Measurements from ENCODE around the gene COLEC12.

The COLEC12 gene

DNA sequence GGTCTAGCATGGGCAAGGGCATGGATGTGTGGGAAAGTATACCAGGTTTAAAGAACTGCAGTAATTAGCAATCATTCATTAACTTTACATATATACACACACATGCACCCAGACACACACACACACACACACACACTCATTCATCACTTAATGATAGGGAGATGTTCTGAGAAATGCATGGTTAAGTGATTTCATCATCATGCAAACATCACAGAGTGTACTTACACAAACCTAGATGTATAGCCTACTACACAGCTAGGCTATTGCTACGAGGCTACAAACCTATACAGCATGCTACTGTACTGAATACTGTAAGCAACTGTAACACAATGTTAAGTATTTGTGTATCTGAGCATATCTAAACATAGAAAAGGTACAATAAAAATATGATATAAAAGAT lies 83.6 kb downstream of the COLEC12 start:
- Histone ChIP-seq H3K4me1 (ENCODE audit: control insufficient read depth, insufficient read depth, low read length) (peaks cover 6% of the 10 kb centered on the region), H3K4me3 (ENCODE audit: low read depth, low read length) (no peak overlapping the region), H3K9me3 (ENCODE audit: control insufficient read depth, insufficient read depth, low read depth, low read length) (no peaks in the 10 kb centered on the region; the same call in 1 of the 2 replicates), H3K27ac (ENCODE audit: extremely low read depth, low read depth, low read length) (no peak overlapping the region), H3K36me3 (ENCODE audit: control insufficient read depth in 2 of 2, insufficient read depth in 1 of 2, low read length in 2 of 2) (no peaks in the 10 kb centered on the region)
- CTCF ChIA-PET, result no interaction called here
- no peak for TF ChIP-seq ZNF561 (tag by site-specific recombination; IDR thresholded peaks at IDR 0.05; ENCODE audit: borderline replicate concordance)
- TF ChIP-seq, protein P1, sequence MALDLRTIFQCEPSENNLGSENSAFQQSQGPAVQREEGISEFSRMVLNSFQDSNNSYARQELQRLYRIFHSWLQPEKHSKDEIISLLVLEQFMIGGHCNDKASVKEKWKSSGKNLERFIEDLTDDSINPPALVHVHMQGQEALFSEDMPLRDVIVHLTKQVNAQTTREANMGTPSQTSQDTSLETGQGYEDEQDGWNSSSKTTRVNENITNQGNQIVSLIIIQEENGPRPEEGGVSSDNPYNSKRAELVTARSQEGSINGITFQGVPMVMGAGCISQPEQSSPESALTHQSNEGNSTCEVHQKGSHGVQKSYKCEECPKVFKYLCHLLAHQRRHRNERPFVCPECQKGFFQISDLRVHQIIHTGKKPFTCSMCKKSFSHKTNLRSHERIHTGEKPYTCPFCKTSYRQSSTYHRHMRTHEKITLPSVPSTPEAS (tag by site-specific recombination; IDR thresholded peaks at IDR 0.05), result 0 out of 2 replicates have a peak, but pooled peaks have one; percentile 23
- POLR2A ChIA-PET, result no interaction called here

DNA sequence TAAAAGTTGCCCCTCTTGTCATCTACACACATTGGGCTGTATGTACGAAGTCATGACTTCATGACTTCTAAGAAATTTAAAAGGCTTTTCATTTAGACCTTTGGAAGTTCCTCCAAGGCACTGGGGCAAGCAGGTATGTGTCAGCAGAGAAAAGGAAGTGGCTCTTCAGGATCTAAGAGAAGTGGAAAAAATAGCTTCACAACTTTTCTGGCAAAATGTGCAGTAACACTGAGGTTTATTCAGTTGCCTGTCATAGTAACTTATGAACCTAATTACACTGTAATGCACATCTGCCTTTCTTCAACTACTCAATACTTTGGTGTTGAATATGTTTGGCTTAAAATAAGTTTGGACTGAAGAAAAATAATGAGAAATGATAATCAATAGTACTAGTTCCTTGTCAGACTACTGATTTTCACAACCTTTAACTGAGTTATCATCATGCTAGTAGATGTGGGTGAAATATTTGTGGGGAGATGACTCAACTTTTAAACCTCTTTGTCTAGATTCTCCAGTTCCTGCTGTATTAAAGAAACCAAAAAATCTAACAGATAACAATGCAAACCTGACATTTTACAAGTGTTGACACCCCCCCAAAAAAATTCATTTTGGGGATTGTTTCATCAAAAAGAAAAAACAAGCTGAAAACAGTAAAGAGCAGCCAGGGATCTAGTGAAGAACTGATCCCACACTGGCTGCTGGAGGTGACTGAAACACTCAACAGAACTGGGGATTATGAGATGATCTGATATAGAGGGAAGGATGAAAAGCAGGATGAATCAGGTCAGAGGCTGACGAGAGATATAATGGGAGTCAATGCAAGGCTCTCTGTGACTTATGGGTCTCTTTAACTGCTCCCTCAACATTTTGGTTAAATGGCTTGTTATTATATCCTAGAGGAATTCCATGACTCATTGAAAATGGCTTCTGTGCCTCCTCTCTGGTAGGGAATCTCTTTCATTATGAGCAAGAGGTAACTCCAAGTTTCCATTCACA lies 84.6 kb downstream of the COLEC12 start:
- CTCF ChIA-PET, result interaction anchor here (0.6 kb wide), 1 partner anchor 181 kb away, joined by 3 read pairs; no protein-coding TSS in a partner anchor
- no peak overlapping the region for H3K4me3 ChIP-seq (ENCODE audit: low read depth, low read length)
- POLR2A ChIA-PET, result no interaction called here
- no peaks in the 10 kb centered on the region for H3K36me3 ChIP-seq (ENCODE audit: control insufficient read depth in 2 of 2, insufficient read depth in 1 of 2, low read length in 2 of 2)
- peaks cover 2% of the 10 kb centered on the region; the same call in 1 of the 2 replicates for H3K4me1 ChIP-seq (ENCODE audit: control insufficient read depth, insufficient read depth, low read length)
- H3K9me3 ChIP-seq (ENCODE audit: control insufficient read depth, insufficient read depth, low read depth, low read length), result no peaks in the 10 kb centered on the region; the same call in 1 of the 2 replicates
- TF ChIP-seq ZNF335 (tag by site-specific recombination; conservative IDR thresholded peaks at IDR 0.05), result no peak
- no peak for TF ChIP-seq ZFP3 (tag by site-specific recombination; IDR thresholded peaks at IDR 0.05; ENCODE audit: low read depth)
- TF ChIP-seq ZNF837 (tag by site-specific recombination; IDR thresholded peaks at IDR 0.05), result no peak
- no peak for TF ChIP-seq KLF16 (tag by site-specific recombination; IDR thresholded peaks at IDR 0.05)
- peak; percentile 39 for TF ChIP-seq SP7 (tag by site-specific recombination; IDR thresholded peaks at IDR 0.05)
- TF ChIP-seq ZFP37 (tag by site-specific recombination; IDR thresholded peaks at IDR 0.05), result no peak
- 0 out of 2 replicates have a peak, but pooled peaks have one; percentile 28 for TF ChIP-seq ZEB2 (tag by site-specific recombination; IDR thresholded peaks at IDR 0.05)
- no peak for TF ChIP-seq ZNF324 (tag by site-specific recombination; IDR thresholded peaks at IDR 0.05)
- TF ChIP-seq ZNF558 (tag by site-specific recombination; IDR thresholded peaks at IDR 0.05), result 0 out of 2 replicates have a peak, but pooled peaks have one; percentile 25
- TF ChIP-seq ZNF366 (tag by site-specific recombination; conservative IDR thresholded peaks at IDR 0.05), result 0 out of 2 replicates have a peak, but pooled peaks have one; percentile 20
- peak; percentile 87 for TF ChIP-seq ZNF677 (tag by site-specific recombination; IDR thresholded peaks at IDR 0.05)
- no peak overlapping the region for H3K27ac ChIP-seq (ENCODE audit: extremely low read depth, low read depth, low read length)

DNA sequence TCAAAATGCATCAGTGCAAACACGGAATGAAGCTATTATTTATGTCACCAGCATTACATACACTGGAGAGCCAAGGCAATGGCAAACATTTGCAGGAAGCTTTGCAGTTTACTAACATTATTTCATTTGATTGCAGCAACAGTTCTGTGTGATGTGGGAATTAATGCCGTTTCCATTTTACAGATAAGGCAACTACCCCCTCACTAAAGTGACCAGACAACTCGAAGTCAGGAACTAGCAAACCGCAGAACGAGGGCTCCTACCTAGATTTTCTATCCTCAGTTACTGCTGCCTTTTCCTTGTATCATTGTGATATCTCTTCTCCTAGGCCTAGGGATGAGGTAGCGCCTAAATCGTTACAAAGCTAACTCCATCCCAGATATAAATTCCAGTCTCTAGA lies 85.5 kb downstream of the COLEC12 start:
- Histone ChIP-seq H3K4me1 (ENCODE audit: control insufficient read depth, insufficient read depth, low read length) (no peaks in the 10 kb centered on the region), H3K27ac (ENCODE audit: extremely low read depth, low read depth, low read length) (no peak overlapping the region), H3K9me3 (ENCODE audit: control insufficient read depth, insufficient read depth, low read depth, low read length) (no peaks in the 10 kb centered on the region; the same call in 1 of the 2 replicates), H3K36me3 (ENCODE audit: control insufficient read depth in 2 of 2, insufficient read depth in 1 of 2, low read length in 2 of 2) (no peaks in the 10 kb centered on the region), H3K4me3 (ENCODE audit: low read depth, low read length) (no peak overlapping the region)
- CTCF ChIA-PET, result interaction anchor here (0.6 kb wide), 1 partner anchor 182 kb away, joined by 3 read pairs; no protein-coding TSS in a partner anchor
- TF ChIP-seq GLIS1 (tag by site-specific recombination; IDR thresholded peaks at IDR 0.05), result no peak
- no peak for TF ChIP-seq ZNF785 (tag by site-specific recombination; IDR thresholded peaks at IDR 0.05)
- no peak for TF ChIP-seq ZEB2 (tag by site-specific recombination; IDR thresholded peaks at IDR 0.05)
- no peak for TF ChIP-seq ZNF600 (tag by site-specific recombination; IDR thresholded peaks at IDR 0.05)
- no peak for TF ChIP-seq ZBTB17 (tag by site-specific recombination; IDR thresholded peaks at IDR 0.05)
- no peak for TF ChIP-seq KLF9 (tag by site-specific recombination; IDR thresholded peaks at IDR 0.05; ENCODE audit: low read depth)
- TF ChIP-seq, protein P2, sequence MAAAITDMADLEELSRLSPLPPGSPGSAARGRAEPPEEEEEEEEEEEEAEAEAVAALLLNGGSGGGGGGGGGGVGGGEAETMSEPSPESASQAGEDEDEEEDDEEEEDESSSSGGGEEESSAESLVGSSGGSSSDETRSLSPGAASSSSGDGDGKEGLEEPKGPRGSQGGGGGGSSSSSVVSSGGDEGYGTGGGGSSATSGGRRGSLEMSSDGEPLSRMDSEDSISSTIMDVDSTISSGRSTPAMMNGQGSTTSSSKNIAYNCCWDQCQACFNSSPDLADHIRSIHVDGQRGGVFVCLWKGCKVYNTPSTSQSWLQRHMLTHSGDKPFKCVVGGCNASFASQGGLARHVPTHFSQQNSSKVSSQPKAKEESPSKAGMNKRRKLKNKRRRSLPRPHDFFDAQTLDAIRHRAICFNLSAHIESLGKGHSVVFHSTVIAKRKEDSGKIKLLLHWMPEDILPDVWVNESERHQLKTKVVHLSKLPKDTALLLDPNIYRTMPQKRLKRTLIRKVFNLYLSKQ (tag by site-specific recombination; IDR thresholded peaks at IDR 0.05; ENCODE audit: borderline replicate concordance), result no peak
- POLR2A ChIA-PET, result no interaction called here

Data from HEK293 (cell line).